NB4 (cell line): Measurements from ENCODE around the gene PDE8A.

ENCODE experiments used
- MYC ChIP-seq: IDR thresholded peaks from 2 replicates; pipeline ENCODE4 v1.6.1; 2011; ENCODE audit warnings: low read depth, low read length
- POLR2A ChIP-seq: IDR thresholded peaks from 2 replicates; pipeline ENCODE4 v1.6.1; 2011; ENCODE audit warnings: mild to moderate bottlenecking; ENCODE audit not compliant: insufficient read length; ENCODE audit errors: extremely low read depth
- TF ChIP-seq, protein P1 (sequence below): IDR thresholded peaks from one replicate; pipeline ENCODE4 v1.5.1; 2012; ENCODE audit warnings: low read depth, low read length
- TF ChIP-seq, protein P2 (sequence below): IDR thresholded peaks from 2 replicates; pipeline ENCODE4 v1.6.1; 2011; ENCODE audit warnings: low read depth, low read length

DNA sequence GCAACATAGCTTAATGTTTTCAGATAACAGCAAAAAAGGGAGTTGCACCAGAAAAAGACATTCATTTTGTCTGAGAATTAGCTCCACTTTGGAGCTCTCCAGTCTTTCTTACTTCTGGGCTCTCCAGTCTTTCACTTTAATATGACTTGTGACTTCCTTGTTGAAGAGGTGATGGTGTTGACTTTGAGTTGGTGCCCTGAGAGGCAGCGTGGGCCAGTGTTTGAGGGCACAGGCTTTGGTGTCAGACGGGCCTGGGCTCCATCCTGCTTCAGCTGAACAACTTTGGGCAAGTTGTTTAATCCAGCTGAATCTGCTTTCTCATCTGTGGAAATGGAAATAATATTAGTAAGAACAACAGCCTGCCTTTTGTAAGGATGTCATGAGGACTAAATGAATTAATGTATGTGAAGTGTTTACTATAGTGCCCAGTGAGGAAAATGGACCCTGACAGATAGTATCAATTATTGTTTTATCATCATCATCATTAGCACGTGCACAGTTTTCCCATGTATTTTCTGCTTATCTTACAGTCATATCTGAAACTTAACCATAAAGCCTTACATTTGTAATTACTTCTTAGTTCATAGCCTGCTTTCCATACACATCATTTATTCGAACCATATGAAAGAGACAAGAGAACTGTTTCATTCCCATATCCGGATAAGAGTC lies 108.4 kb downstream of the PDE8A start:
- TF ChIP-seq, protein P1, sequence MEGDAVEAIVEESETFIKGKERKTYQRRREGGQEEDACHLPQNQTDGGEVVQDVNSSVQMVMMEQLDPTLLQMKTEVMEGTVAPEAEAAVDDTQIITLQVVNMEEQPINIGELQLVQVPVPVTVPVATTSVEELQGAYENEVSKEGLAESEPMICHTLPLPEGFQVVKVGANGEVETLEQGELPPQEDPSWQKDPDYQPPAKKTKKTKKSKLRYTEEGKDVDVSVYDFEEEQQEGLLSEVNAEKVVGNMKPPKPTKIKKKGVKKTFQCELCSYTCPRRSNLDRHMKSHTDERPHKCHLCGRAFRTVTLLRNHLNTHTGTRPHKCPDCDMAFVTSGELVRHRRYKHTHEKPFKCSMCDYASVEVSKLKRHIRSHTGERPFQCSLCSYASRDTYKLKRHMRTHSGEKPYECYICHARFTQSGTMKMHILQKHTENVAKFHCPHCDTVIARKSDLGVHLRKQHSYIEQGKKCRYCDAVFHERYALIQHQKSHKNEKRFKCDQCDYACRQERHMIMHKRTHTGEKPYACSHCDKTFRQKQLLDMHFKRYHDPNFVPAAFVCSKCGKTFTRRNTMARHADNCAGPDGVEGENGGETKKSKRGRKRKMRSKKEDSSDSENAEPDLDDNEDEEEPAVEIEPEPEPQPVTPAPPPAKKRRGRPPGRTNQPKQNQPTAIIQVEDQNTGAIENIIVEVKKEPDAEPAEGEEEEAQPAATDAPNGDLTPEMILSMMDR: no peak
- TF ChIP-seq POLR2A (no peak), MYC (no peak)
- TF ChIP-seq, protein P2, sequence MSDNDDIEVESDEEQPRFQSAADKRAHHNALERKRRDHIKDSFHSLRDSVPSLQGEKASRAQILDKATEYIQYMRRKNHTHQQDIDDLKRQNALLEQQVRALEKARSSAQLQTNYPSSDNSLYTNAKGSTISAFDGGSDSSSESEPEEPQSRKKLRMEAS: no peak
